WTC11 (cell line): ENCODE results near the gene G0S2.

ENCODE experiments used
- MYBL2 ChIP-seq: sonication (generic); formaldehyde crosslinking; IDR thresholded peaks from 2 replicates; pipeline ENCODE4 v1.8.1; 2023; ENCODE audit warnings: mild to moderate bottlenecking, moderate library complexity, missing genetic modification reagents
- NR2C2 ChIP-seq: sonication (generic); formaldehyde crosslinking; IDR thresholded peaks from 2 replicates; pipeline ENCODE4 v1.8.0; 2022; ENCODE audit warnings: mild to moderate bottlenecking, missing genetic modification reagents
- SOX15 ChIP-seq: fragments of 250-450 bp; sonication (Bioruptor Pico); IDR thresholded peaks from 2 replicates; pipeline ENCODE4 v1.9.0; 2021; ENCODE audit warnings: mild to moderate bottlenecking
- TF ChIP-seq, protein P1 (sequence below): fragments of 200-600 bp; IDR thresholded peaks from 2 replicates; pipeline ENCODE4 v1.8.0; 2022; ENCODE audit warnings: antibody characterized with exemption
- TF ChIP-seq, protein P2 (sequence below): sonication (generic); formaldehyde crosslinking; IDR thresholded peaks from 2 replicates; pipeline ENCODE4 v1.8.0; 2022; ENCODE audit warnings: mild to moderate bottlenecking, missing genetic modification reagents
- TF ChIP-seq, protein P3 (sequence below): sonication (generic); formaldehyde crosslinking; conservative IDR thresholded peaks from 2 replicates; pipeline ENCODE4 v1.8.1; 2022; ENCODE audit warnings: mild to moderate bottlenecking, missing genetic modification reagents
- TF ChIP-seq, protein P4 (sequence below): sonication (generic); formaldehyde crosslinking; IDR thresholded peaks from 2 replicates; pipeline ENCODE4 v1.8.0; 2022; ENCODE audit warnings: mild to moderate bottlenecking, missing genetic modification reagents
- TF ChIP-seq, protein P5 (sequence below): sonication (generic); formaldehyde crosslinking; IDR thresholded peaks from 2 replicates; pipeline ENCODE4 v1.8.1; 2023; ENCODE audit warnings: mild to moderate bottlenecking, missing genetic modification reagents

DNA sequence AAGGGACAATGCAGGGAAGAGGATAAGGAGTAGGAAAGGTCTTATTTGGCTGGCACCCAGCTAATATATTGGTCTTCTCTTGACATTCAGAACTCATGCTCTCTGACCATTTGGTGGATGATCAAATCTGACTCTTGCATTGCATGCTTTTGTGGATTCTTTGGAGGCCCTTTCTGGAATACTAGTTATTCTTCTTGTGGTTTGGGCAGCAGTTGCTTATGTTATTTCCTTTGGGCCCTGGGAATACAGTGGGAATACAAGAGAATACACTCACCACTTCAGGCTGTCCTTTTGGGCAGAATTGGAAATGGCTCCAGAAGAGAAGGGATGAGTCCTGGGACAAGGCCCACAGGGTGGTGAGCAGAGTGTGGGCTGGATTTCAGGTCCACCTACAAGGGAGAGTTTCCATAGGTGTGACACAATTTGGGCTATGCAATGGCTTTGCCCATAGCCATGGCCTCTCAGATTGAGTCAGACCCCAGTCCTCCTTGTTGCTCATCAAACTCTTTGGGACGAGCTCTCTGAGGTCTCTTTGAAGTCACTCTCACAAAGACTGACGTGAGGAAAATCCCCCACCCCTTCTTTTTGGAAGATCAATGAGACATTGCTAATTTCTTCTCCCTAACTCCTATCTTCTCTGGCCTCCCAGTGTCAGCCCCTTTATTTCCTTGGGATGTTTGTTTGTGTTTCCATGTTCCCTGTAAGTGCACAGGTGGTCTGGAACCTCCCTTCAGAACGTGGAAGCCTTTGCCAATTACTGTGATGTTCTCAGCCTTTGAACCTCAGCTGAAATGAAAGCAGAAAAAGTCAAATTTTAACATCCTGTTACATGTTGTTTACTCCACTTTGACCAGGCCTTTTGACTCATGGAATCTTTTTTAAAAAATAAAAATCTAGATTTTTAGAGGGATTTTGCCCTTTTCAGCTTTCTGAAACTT lies 48.8 kb downstream of the G0S2 start:
- TF ChIP-seq, protein P1, sequence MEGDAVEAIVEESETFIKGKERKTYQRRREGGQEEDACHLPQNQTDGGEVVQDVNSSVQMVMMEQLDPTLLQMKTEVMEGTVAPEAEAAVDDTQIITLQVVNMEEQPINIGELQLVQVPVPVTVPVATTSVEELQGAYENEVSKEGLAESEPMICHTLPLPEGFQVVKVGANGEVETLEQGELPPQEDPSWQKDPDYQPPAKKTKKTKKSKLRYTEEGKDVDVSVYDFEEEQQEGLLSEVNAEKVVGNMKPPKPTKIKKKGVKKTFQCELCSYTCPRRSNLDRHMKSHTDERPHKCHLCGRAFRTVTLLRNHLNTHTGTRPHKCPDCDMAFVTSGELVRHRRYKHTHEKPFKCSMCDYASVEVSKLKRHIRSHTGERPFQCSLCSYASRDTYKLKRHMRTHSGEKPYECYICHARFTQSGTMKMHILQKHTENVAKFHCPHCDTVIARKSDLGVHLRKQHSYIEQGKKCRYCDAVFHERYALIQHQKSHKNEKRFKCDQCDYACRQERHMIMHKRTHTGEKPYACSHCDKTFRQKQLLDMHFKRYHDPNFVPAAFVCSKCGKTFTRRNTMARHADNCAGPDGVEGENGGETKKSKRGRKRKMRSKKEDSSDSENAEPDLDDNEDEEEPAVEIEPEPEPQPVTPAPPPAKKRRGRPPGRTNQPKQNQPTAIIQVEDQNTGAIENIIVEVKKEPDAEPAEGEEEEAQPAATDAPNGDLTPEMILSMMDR = no peak
- TF ChIP-seq NR2C2 (CRISPR knock-in tag) = no peak
- no peak for TF ChIP-seq MYBL2 (CRISPR knock-in tag)
- TF ChIP-seq, protein P2, sequence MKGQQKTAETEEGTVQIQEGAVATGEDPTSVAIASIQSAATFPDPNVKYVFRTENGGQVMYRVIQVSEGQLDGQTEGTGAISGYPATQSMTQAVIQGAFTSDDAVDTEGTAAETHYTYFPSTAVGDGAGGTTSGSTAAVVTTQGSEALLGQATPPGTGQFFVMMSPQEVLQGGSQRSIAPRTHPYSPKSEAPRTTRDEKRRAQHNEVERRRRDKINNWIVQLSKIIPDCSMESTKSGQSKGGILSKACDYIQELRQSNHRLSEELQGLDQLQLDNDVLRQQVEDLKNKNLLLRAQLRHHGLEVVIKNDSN (CRISPR knock-in tag) = no peak
- TF ChIP-seq, protein P3, sequence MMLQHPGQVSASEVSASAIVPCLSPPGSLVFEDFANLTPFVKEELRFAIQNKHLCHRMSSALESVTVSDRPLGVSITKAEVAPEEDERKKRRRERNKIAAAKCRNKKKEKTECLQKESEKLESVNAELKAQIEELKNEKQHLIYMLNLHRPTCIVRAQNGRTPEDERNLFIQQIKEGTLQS (CRISPR knock-in tag) = no peak
- TF ChIP-seq, protein P4, sequence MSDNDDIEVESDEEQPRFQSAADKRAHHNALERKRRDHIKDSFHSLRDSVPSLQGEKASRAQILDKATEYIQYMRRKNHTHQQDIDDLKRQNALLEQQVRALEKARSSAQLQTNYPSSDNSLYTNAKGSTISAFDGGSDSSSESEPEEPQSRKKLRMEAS (CRISPR knock-in tag) = no peak
- TF ChIP-seq, protein P5, sequence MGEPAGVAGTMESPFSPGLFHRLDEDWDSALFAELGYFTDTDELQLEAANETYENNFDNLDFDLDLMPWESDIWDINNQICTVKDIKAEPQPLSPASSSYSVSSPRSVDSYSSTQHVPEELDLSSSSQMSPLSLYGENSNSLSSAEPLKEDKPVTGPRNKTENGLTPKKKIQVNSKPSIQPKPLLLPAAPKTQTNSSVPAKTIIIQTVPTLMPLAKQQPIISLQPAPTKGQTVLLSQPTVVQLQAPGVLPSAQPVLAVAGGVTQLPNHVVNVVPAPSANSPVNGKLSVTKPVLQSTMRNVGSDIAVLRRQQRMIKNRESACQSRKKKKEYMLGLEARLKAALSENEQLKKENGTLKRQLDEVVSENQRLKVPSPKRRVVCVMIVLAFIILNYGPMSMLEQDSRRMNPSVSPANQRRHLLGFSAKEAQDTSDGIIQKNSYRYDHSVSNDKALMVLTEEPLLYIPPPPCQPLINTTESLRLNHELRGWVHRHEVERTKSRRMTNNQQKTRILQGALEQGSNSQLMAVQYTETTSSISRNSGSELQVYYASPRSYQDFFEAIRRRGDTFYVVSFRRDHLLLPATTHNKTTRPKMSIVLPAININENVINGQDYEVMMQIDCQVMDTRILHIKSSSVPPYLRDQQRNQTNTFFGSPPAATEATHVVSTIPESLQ = no peak
- no peak for TF ChIP-seq SOX15 (CRISPR knock-in tag)
